Esophagus muscularis mucosa (tissue), 4 donors: ENCODE data around the gene PCED1A. TPM values are rescaled to one million over a fixed set of nuclear protein-coding genes. Genes with fewer than 3 reads are reported as not detected.

ENCODE experiments used
- DNase-seq: peaks from one replicate; pipeline ENCODE4 v3.0.0-alpha.2; 2017; ENCODE audit errors: extremely low spot score
- H3K27ac ChIP-seq, 4 donors: fragments of 200-600 bp; sonication (generic); replicated peaks in 1 of 4; 1 replicate in 3 of 4; 2 replicates in 1 of 4; pipeline ENCODE4 v1.5.1; 2016 to 2019; ENCODE audit warnings: mild to moderate bottlenecking in 1 of 4
- H3K27me3 ChIP-seq, 4 donors: fragments of 200-600 bp; sonication (generic); one replicate each; pipeline versions ENCODE4 v1.5.1 to v1.6.0; 2016 to 2019
- H3K36me3 ChIP-seq, 4 donors: fragments of 200-600 bp; sonication (generic); one replicate each; pipeline ENCODE4 v1.5.1; 2016 to 2019
- H3K4me1 ChIP-seq, 4 donors: fragments of 200-600 bp; sonication (generic); one replicate each; pipeline ENCODE4 v1.5.1; 2016 to 2019
- H3K4me3 ChIP-seq, 4 donors: fragments of 200-600 bp; sonication (generic); 1 replicate in 2 of 4; 2 replicates in 2 of 4; pipeline ENCODE4 v1.5.1; 2016 to 2019; ENCODE audit warnings: mild to moderate bottlenecking in 4 of 4, moderate library complexity in 1 of 4
- H3K9me3 ChIP-seq, 4 donors: fragments of 200-600 bp; sonication (generic); 1 replicate in 3 of 4; 2 replicates in 1 of 4; pipeline ENCODE4 v1.5.1; 2016 to 2019
- EP300 ChIP-seq: sonication (generic); formaldehyde crosslinking; IDR thresholded peaks from one replicate; pipeline ENCODE4 v1.6.1; 2017; ENCODE audit warnings: antibody characterized with exemption
- POLR2A ChIP-seq: fragments of 450-650 bp; IDR thresholded peaks from one replicate; pipeline ENCODE4 v1.6.1; 2017; ENCODE audit warnings: antibody characterized with exemption, moderate library complexity, mild to moderate bottlenecking, low read depth
- POLR2AphosphoS5 ChIP-seq, 2 donors: sonication (generic); formaldehyde crosslinking; IDR thresholded peaks; one replicate each; pipeline ENCODE4 v1.6.1; 2017; ENCODE audit warnings: antibody characterized with exemption in 2 of 2
- WGBS: methylation state at CpG from one replicate; pipeline ENCODE4 v1.1.5; 2018; 5-methylcytosine and 5-hydroxymethylcytosine counted together
- intact Hi-C: fragments of 100-400 bp; cut with DNase I; formaldehyde crosslinking; loops from one replicate; pipeline ENCODE4 v1.15.1; 2023
- total RNA-seq, 4 donors: library from RNA; depleted of rRNA; stranded (reverse); fragments of >200 nt; gene quantifications; one replicate each; pipeline versions ENCODE4 v1.1.0 to v1.2.1, GENCODE V29; 2016
- TF ChIP-seq, protein P1 (sequence below), 3 experiments: fragments of 200-600 bp in 2 of 3; fragments of 450-650 bp in 1 of 3; sonication (generic) in 2 of 3; IDR thresholded peaks; one replicate each; pipeline ENCODE4 v1.5.1; 2017 to 2019; ENCODE audit warnings: antibody characterized with exemption in 3 of 3, mild to moderate bottlenecking in 2 of 3, moderate library complexity in 1 of 3

PCED1A gene
- total RNA-seq, 4 donors from 2014 or later: 15.1 to 24.1 (median 22.5) TPM

GRCh38 chr20:2837221-2837960 lies 3.1 kb downstream of the PCED1A start:
- no peak overlapping the region for H3K4me3 ChIP-seq
- H3K27ac ChIP-seq: no peak overlapping the region
- 85% methylated on average over 6 of the region's 6 CpGs for WGBS
- DNase-seq: no peak
- no peaks in the 10 kb centered on the region for H3K9me3 ChIP-seq
- peaks cover 0 to 30% (median 19%) of the 10 kb centered on the region in 4 donors for H3K36me3 ChIP-seq
- TF ChIP-seq POLR2AphosphoS5 (IDR thresholded peaks at IDR 0.05) (no peak), EP300 (no peak), POLR2A (no peak)
- TF ChIP-seq, protein P1, sequence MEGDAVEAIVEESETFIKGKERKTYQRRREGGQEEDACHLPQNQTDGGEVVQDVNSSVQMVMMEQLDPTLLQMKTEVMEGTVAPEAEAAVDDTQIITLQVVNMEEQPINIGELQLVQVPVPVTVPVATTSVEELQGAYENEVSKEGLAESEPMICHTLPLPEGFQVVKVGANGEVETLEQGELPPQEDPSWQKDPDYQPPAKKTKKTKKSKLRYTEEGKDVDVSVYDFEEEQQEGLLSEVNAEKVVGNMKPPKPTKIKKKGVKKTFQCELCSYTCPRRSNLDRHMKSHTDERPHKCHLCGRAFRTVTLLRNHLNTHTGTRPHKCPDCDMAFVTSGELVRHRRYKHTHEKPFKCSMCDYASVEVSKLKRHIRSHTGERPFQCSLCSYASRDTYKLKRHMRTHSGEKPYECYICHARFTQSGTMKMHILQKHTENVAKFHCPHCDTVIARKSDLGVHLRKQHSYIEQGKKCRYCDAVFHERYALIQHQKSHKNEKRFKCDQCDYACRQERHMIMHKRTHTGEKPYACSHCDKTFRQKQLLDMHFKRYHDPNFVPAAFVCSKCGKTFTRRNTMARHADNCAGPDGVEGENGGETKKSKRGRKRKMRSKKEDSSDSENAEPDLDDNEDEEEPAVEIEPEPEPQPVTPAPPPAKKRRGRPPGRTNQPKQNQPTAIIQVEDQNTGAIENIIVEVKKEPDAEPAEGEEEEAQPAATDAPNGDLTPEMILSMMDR (IDR thresholded peaks at IDR 0.05): no peak
- H3K4me1 ChIP-seq: peaks cover 15 to 29% (median 25%) of the 10 kb centered on the region in 4 donors
- intact Hi-C loops: no loop called here
- no peaks in the 10 kb centered on the region for H3K27me3 ChIP-seq

- TF ChIP-seq, protein P1 (IDR thresholded peaks at IDR 0.05): no peak
- TF ChIP-seq POLR2A (no peak), EP300 (no peak), POLR2AphosphoS5 (IDR thresholded peaks at IDR 0.05) (no peak)
- no peak overlapping the region for H3K4me3 ChIP-seq
- peaks cover 0 to 30% (median 19%) of the 10 kb centered on the region in 4 donors for H3K36me3 ChIP-seq
- H3K9me3 ChIP-seq: no peaks in the 10 kb centered on the region
- H3K27me3 ChIP-seq: no peaks in the 10 kb centered on the region
- no peak overlapping the region for H3K27ac ChIP-seq
- DNase-seq: no peak
- WGBS: 85% methylated on average over 5 of the region's 5 CpGs
- intact Hi-C loops: no loop called here
- peaks cover 6 to 16% (median 13%) of the 10 kb centered on the region in 4 donors for H3K4me1 ChIP-seq
Measured at GRCh38 chr20:2836035-2836434, 4.4 kb downstream of the PCED1A start.

DNA sequence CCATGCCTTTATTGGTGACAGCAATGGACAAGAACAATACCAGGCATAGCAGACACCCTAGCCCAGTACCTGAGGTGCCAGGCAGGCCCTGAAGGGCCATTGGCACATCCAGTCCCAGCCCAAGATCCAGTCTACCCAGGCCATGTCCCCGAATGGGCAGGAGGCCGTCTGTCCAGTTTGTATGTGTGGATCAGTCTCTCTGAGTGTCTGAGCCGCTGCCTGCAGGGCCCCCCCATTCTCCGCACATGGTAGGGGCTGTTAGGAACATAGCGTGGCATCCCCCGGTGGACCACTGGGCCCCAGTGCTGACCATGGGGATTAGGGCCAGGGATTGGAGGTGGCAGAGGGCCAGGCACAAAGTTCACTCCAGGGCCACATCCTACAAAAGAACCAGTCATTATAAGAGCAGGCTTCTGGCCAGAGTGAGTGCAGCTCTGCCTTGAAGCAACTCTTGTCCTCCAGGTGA lies 5.1 kb downstream of the PCED1A start:
- Histone ChIP-seq H3K9me3 (no peaks in the 10 kb centered on the region), H3K27me3 (peaks cover 0 to 2% (median 0%) of the 10 kb centered on the region in 4 donors), H3K4me3 (no peak overlapping the region), H3K4me1 (peaks cover 6 to 16% (median 13%) of the 10 kb centered on the region in 4 donors), H3K27ac (no peak overlapping the region), H3K36me3 (peaks cover 0 to 30% (median 19%) of the 10 kb centered on the region in 4 donors)
- intact Hi-C loops: no loop called here
- TF ChIP-seq EP300: no peak
- no peak for TF ChIP-seq POLR2A
- TF ChIP-seq, protein P1 (IDR thresholded peaks at IDR 0.05): no peak
- no peak for TF ChIP-seq POLR2AphosphoS5 (IDR thresholded peaks at IDR 0.05)
- WGBS: 81% methylated on average over 3 of the region's 6 CpGs
- DNase-seq: no peak

DNA sequence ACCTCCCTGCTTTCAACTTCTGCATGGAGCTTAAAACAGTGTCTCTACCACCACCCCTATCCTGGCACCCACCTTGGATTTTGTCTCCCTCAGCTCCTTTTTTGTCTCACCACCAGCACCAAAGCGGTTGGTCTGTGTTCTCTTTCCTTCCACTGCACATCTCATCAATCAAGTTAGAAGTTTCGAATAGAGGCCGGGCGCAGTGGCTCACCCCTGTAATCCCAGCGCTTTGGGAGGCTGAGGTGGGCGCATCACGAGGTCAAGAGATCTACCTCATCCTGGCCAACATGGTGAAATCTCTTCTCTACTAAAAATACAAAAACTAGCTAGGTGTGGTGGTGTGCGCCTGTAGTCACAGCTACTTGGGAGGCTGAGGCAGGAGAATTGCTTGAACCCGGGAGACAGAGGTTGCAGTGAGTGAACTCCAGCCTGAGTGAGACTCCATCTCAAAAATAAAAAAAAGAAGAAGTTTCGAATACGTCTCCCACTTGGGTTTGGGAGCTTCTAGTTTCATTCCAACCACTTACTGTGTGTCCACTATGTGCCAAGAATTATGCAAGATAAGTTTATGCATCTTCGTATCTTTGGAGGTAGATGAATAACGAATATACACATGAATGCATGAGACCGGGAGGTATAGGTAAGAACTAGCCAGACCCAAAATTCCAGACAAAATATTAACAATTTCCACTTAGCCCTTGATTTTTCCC lies 5.9 kb downstream of the PCED1A start:
- no peak for TF ChIP-seq POLR2AphosphoS5 (IDR thresholded peaks at IDR 0.05)
- TF ChIP-seq POLR2A: no peak
- TF ChIP-seq EP300: no peak
- TF ChIP-seq, protein P1 (IDR thresholded peaks at IDR 0.05): no peak
- intact Hi-C loops: no loop called here
- 93% methylated on average over 14 of the region's 14 CpGs for WGBS
- H3K4me1 ChIP-seq: peaks cover 0 to 8% (median 5%) of the 10 kb centered on the region in 4 donors
- H3K4me3 ChIP-seq: no peak overlapping the region
- peaks cover 0 to 5% (median 0%) of the 10 kb centered on the region in 4 donors for H3K27me3 ChIP-seq
- H3K27ac ChIP-seq: no peak overlapping the region
- peaks cover 0 to 30% (median 19%) of the 10 kb centered on the region in 4 donors for H3K36me3 ChIP-seq
- no peak for DNase-seq
- no peaks in the 10 kb centered on the region for H3K9me3 ChIP-seq
